Hippocampal formation (tissue), 2 donors: ENCODE measurements around the gene RTN1.
A peak's percentile ranks its signal among the peaks of the same experiment; 100 is the strongest.

Source experiments
- DNase-seq, 2 donors: peaks; one replicate each; lab custom pipeline; 2025; lab: John Stamatoyannopoulos, UW

The RTN1 gene

GRCh38 chr14:59788176-59788575, 82.4 kb downstream of the RTN1 start:
- DNase-seq = no peak

GRCh38 chr14:59787045-59787674, 83.4 kb downstream of the RTN1 start:
- DNase-seq = no peak

GRCh38 chr14:59785629-59786028, 84.9 kb downstream of the RTN1 start:
- DNase-seq = no peak

GRCh38 chr14:59782760-59783159, 87.8 kb downstream of the RTN1 start:
- DNase-seq = no peak

GRCh38 chr14:59777006-59777579, 93.5 kb downstream of the RTN1 start:
- no peak for DNase-seq

GRCh38 chr14:59776468-59776867, 94.1 kb downstream of the RTN1 start:
- DNase-seq = no peak

- no peak for DNase-seq
These were observed 98.3 kb downstream of the RTN1 start for GRCh38 chr14:59772233-59772632.

GRCh38 chr14:59771577-59771976, 99.0 kb downstream of the RTN1 start:
- DNase-seq = no peak

GRCh38 chr14:59769586-59769985, 101.0 kb downstream of the RTN1 start:
- no peak for DNase-seq

GRCh38 chr14:59768855-59769375, 101.7 kb downstream of the RTN1 start:
- no peak for DNase-seq

- no peak for DNase-seq
These were observed 108.7 kb downstream of the RTN1 start for GRCh38 chr14:59761851-59762250.

- no peak for DNase-seq
These were observed 115.0 kb downstream of the RTN1 start for GRCh38 chr14:59755409-59756135.

GRCh38 chr14:59754256-59754655, 116.3 kb downstream of the RTN1 start:
- no peak for DNase-seq

GRCh38 chr14:59753512-59753911, 117.1 kb downstream of the RTN1 start:
- no peak for DNase-seq

- no peak for DNase-seq
These were observed 119.0 kb downstream of the RTN1 start for GRCh38 chr14:59751578-59751977.

- no peak for DNase-seq
These were observed 130.8 kb downstream of the RTN1 start for GRCh38 chr14:59739794-59740193.

GRCh38 chr14:59728304-59728703, 142.3 kb downstream of the RTN1 start:
- no peak for DNase-seq

- no peak for DNase-seq
These were observed 143.4 kb downstream of the RTN1 start for GRCh38 chr14:59727073-59727661.

GRCh38 chr14:59711080-59711479, 159.5 kb downstream of the RTN1 start:
- no peak for DNase-seq

- peak in 1 of 2 donors; percentile 83 for DNase-seq
These were observed 162.6 kb downstream of the RTN1 start for GRCh38 chr14:59707778-59708561.

- no peak for DNase-seq
These were observed 164.7 kb downstream of the RTN1 start for GRCh38 chr14:59705866-59706265.

- DNase-seq = no peak
These were observed 165.3 kb downstream of the RTN1 start for GRCh38 chr14:59705245-59705644.
